Activated CD4-positive, CD25-positive, alpha-beta regulatory T cell treated with anti-CD3 and anti-CD28 coated beads, Interleukin-2, amount 50 U/mL, for 16 hours (primary cell): ENCODE measurements around the gene POLQ.
"Not testable (repeated sequence)": the region's sequence is repeated elsewhere in the genome, so short reads cannot be mapped to it uniquely, and the experiment has no call there.

Experiments
- DNase-seq: peaks from one replicate; pipeline ENCODE4 v3.0.0-alpha.2; 2020; ENCODE audit warnings: low read depth, low spot score

The POLQ gene

DNA sequence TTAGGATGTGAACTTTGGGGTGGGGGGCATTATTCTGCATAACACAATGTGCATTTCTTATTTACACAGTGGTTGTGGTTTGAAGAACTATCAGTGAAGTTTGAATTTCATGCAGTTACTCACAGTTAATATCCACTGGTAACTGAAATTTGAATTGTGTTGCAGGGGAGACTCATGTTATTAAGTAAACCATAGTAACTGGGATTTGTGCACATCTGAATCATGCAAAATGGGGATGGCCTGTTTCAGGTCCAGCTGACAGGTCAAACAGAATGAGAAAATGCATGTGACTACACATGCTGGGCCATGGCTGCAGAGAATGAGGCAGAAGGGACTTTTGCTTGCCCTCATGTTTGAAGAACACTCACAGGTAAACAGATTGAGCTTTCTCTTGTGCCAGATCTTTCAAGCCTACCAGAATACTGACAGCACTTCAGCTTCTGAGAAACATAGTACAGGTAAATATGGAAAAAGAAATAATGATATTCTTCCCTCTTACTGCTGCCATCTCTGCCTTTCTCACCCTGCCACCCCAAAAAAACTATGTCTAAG lies 115.0 kb downstream of the POLQ start:
- no peak for DNase-seq

- no peak for DNase-seq
Observed at GRCh38 chr3:121424549-121424948, 121.2 kb downstream of the POLQ start.

DNA sequence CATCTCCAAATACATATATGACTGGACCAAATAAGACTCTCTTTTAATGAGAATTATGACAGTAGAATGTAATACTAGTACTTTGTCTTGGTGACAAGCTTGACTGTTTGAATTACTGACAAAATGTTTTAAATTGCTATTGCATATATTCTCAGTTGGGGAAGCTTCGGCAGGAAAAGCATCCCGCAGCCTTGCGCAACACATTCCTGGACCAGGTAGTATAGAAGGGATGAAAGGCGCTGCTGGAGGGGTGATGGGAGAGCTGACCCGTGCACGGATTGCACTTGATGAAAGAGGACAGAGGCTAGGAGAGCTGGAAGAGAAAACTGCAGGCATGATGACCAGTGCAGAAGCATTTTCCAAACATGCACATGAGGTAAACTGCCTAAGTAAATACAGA lies 127.6 kb downstream of the POLQ start:
- no peak for DNase-seq

DNA sequence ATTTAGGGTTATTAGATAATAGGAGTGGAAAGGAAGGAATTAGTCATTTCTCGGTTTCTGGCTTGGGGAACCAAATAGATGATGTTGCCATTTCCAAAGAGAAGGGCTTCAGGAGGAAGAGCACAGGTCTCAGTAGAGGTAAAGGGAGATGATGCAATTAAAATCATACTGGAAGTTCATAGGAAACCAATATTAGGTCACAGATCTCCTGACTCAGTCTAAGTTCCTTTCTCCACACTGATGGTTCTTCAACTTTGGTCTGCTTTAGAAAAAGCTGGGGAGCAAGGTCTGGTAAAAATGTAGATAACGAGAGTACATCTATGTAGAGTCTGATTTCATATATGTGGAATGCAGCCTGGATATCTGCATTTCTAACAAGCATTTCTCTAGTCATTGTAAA lies 130.9 kb downstream of the POLQ start:
- DNase-seq, result no peak

DNA sequence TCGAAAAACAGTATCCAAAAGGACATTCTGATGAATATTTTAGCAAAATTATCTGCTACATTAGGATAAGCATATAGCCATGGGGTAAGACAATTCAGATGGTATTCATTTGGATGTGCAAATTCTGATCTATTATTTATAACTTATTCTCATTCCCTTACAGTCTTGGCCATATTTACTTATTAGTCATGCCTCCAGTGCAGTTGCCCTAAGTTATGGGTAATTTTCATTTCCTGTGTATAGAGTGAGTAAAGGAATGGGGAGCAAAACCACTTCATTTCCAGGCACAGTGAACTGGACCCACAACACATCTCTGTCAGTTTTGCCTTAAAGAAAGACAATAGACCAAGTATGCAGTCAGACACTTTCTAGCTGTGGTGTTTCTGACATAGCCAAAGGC lies 134.3 kb downstream of the POLQ start:
- no peak for DNase-seq

DNA sequence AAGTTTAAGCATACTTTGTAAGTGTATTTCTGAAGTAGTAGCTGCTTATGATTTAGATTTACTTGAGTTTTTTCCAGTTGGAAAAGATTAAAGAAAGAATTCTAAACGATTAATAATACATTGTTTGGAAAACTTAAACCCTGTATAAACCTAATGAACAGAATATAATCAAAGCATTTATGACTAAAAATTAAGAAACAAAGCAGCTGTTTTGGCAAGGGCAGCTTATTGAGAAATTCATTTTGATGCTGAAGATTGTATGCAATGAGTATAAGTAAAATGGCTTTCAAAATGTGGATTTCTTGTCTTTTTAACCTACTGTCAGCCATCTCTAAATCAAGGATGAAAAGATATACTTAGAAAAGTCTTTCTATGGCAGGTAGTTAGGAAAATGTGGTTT lies 140.2 kb downstream of the POLQ start:
- no peak for DNase-seq

GRCh38 chr3:121399820-121400219 lies 146.0 kb downstream of the POLQ start:
- no peak for DNase-seq

DNA sequence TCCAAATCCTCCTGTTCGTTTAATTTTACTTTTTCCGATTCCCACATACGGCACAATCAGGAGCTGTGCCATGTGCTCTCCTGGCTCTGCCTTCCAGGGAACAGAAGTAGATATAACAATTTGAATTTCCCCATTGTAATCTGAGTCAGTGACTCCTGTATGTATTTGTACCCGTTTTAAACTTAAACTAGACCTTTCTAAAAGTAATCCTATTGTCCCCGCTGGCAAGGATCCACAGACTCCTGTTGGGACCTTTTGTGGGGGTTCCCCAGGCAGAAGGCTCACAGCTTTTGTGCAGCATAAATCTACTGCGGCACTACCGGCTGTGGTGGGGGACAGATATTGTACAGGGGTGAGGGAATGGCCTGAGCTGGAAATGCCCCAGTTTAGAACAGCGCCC lies 147.7 kb downstream of the POLQ start:
- DNase-seq, result not testable (repeated sequence)

GRCh38 chr3:121395967-121396366 lies 149.8 kb downstream of the POLQ start:
- DNase-seq, result not testable (repeated sequence)

GRCh38 chr3:121388308-121388707 lies 157.5 kb downstream of the POLQ start:
- DNase-seq, result not testable (repeated sequence)
